Measurements from ENCODE around the gene PRSS53. TPM values are rescaled to one million over a fixed set of nuclear protein-coding genes. Genes with fewer than 3 reads are reported as not detected.

PRSS53 gene
- total RNA-seq, 1 donor from 2014 or later: 4.4 TPM

GRCh38 chr16:31093132-31093703 is 4.5 kb upstream of the PRSS53 start:
- no peak for TF ChIP-seq CTCF (conservative IDR thresholded peaks at IDR 0.05)
- Mint-ChIP-seq H3K27ac (ENCODE audit: unreplicated experiment) (peak overlapping the region; percentile 75), H3K36me3 (ENCODE audit: low read depth) (peaks cover 2% of the 10 kb centered on the region), H3K27me3 (ENCODE audit: low read depth) (peaks cover 3% of the 10 kb centered on the region), H3K4me3 (peak overlapping the region; percentile 91), H3K9me3 (no peaks in the 10 kb centered on the region), H3K4me1 (peaks cover 22% of the 10 kb centered on the region)
- no peak for DNase-seq (ENCODE audit: low read depth, low spot score)

DNA sequence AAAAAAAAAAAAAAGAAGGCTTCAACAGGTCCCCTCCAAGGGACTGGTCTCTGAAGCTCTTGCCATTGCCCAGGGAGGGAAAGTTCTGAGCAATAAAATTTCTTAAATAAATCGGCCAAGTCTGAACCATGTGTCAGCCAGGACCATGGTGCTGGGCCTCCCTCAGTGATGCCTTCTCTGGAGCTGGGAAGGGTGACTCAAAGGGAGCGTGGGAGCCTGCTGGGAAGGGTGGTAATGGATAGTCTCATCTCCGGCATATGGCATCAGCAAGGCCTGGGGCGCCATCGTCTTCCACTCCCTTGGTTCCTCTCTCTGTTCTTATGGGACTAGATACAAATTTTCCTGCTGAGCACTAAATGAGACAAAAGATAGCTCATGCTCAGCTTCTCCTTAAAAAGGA is 3.6 kb upstream of the PRSS53 start:
- no peaks in the 10 kb centered on the region for H3K9me3 Mint-ChIP-seq
- H3K27ac Mint-ChIP-seq (ENCODE audit: unreplicated experiment): no peak overlapping the region
- H3K27me3 Mint-ChIP-seq (ENCODE audit: low read depth): peaks cover 3% of the 10 kb centered on the region
- peaks cover 2% of the 10 kb centered on the region for H3K36me3 Mint-ChIP-seq (ENCODE audit: low read depth)
- DNase-seq (ENCODE audit: low read depth, low spot score): no peak
- TF ChIP-seq CTCF (conservative IDR thresholded peaks at IDR 0.05): no peak
- peak overlapping the region; percentile 74 for H3K4me3 Mint-ChIP-seq
- H3K4me1 Mint-ChIP-seq: peaks cover 22% of the 10 kb centered on the region

DNA sequence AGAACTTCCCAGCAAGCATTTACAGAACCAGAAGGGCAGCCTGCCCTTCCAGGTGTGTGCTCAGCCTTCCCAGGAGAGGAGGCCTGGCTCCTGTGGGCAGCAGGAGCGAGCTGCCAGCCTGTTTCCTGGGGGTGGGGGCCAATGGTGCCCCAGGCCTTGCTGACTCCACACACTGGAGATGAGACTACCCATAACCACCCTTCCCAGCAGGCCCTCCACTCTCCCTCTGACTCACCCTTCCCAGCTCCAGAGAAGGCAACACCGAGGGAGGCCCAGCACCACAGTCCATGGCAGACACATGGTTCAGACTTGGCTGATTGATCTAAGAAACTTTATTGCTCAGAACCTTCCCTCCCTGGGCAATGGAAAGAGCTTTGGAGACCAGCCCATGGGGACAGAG is 1.8 kb upstream of the PRSS53 start:
- no peak overlapping the region for H3K27ac Mint-ChIP-seq (ENCODE audit: unreplicated experiment)
- H3K9me3 Mint-ChIP-seq: no peaks in the 10 kb centered on the region
- peaks cover 18% of the 10 kb centered on the region for H3K4me1 Mint-ChIP-seq
- no peak for TF ChIP-seq CTCF (conservative IDR thresholded peaks at IDR 0.05)
- peaks cover 2% of the 10 kb centered on the region for H3K36me3 Mint-ChIP-seq (ENCODE audit: low read depth)
- H3K4me3 Mint-ChIP-seq: peak overlapping the region; percentile 66
- DNase-seq (ENCODE audit: low read depth, low spot score): no peak
- H3K27me3 Mint-ChIP-seq (ENCODE audit: low read depth): peaks cover 3% of the 10 kb centered on the region

- peaks cover 2% of the 10 kb centered on the region for H3K36me3 Mint-ChIP-seq (ENCODE audit: low read depth)
- DNase-seq (ENCODE audit: low read depth, low spot score): no peak
- no peak for TF ChIP-seq CTCF (conservative IDR thresholded peaks at IDR 0.05)
- H3K4me3 Mint-ChIP-seq: no peak overlapping the region
- no peak overlapping the region for H3K27ac Mint-ChIP-seq (ENCODE audit: unreplicated experiment)
- no peaks in the 10 kb centered on the region for H3K9me3 Mint-ChIP-seq
- H3K27me3 Mint-ChIP-seq (ENCODE audit: low read depth): no peaks in the 10 kb centered on the region
- H3K4me1 Mint-ChIP-seq: peaks cover 11% of the 10 kb centered on the region
These were observed 456 bp upstream of the PRSS53 start for GRCh38 chr16:31089199-31089598.

GRCh38 chr16:31087971-31088370 is 772 bp downstream of the PRSS53 start:
- TF ChIP-seq CTCF (conservative IDR thresholded peaks at IDR 0.05): no peak
- Mint-ChIP-seq H3K4me1 (no peaks in the 10 kb centered on the region), H3K27ac (ENCODE audit: unreplicated experiment) (no peak overlapping the region), H3K4me3 (no peak overlapping the region), H3K36me3 (ENCODE audit: low read depth) (peaks cover 2% of the 10 kb centered on the region), H3K9me3 (no peaks in the 10 kb centered on the region), H3K27me3 (ENCODE audit: low read depth) (no peaks in the 10 kb centered on the region)
- no peak for DNase-seq (ENCODE audit: low read depth, low spot score)
